ENCODE results near the gene OR1M1. TPM values are rescaled to one million over a fixed set of nuclear protein-coding genes. Genes with fewer than 3 reads are reported as not detected.

Gene OR1M1
- total and polyA plus RNA-seq, 7 donors, result not detected

- no peaks in the 10 kb centered on the region for H3K9me3 ChIP-seq
- H3K4me1 ChIP-seq, result no peaks in the 10 kb centered on the region
- H3K4me3 ChIP-seq, result no peak within 1 kb of the TSS
- ATAC-seq (no peak), DNase-seq (no peak)
- H3K27ac ChIP-seq, result no peak within 1 kb of the TSS
- H3K27me3 ChIP-seq (ENCODE audit: insufficient read depth in 3 of 3, low read length in 2 of 3), result peaks cover 1 to 17% (median 5%) of the 10 kb centered on the region in 3 donors
- H3K36me3 ChIP-seq (ENCODE audit: insufficient read depth in 1 of 2, low read depth in 1 of 2), result no peaks in the 10 kb centered on the region
- intact Hi-C loops (cut with DNase I), result no loop called here
- no peak for TF ChIP-seq CTCF (IDR thresholded peaks at IDR 0.05)
- 73 to 88% (median 80%) methylated on average over 1 of the region's 1 CpG for WGBS, 3 donors
Measured at GRCh38 chr19:9126900-9127405, 40.1 kb downstream of the OR1M1 start, which contains the start of gene OR7G3. Gene OR7G3, minus strand, starts transcription at chr19:9126950. Its CDS starts 0 bp downstream, at chr19:9126950.

- WGBS, 3 donors, result 71 to 79% (median 75%) methylated on average over 3 of the region's 3 CpGs
- intact Hi-C loops (cut with DNase I), result no loop called here
- ATAC-seq (no peak), DNase-seq (no peak)
- no peaks in the 10 kb centered on the region for H3K4me1 ChIP-seq
- no peak for TF ChIP-seq CTCF (IDR thresholded peaks at IDR 0.05)
- no peak overlapping the region for H3K27ac ChIP-seq
- peaks cover 1 to 16% (median 5%) of the 10 kb centered on the region in 3 donors for H3K27me3 ChIP-seq (ENCODE audit: insufficient read depth in 3 of 3, low read length in 2 of 3)
- H3K4me3 ChIP-seq, result no peak overlapping the region
- no peaks in the 10 kb centered on the region for H3K9me3 ChIP-seq
- H3K36me3 ChIP-seq (ENCODE audit: insufficient read depth in 1 of 2, low read depth in 1 of 2), result no peaks in the 10 kb centered on the region
Measured at GRCh38 chr19:9128171-9128570, 41.3 kb downstream of the OR1M1 start.

GRCh38 chr19:9130965-9131364, 44.1 kb downstream of the OR1M1 start:
- WGBS, 3 donors, result 41 to 65% (median 49%) methylated on average over 1 of the region's 1 CpG
- H3K4me1 ChIP-seq, result no peaks in the 10 kb centered on the region
- peaks cover under 1 to 16% (median 5%) of the 10 kb centered on the region in 3 donors for H3K27me3 ChIP-seq (ENCODE audit: insufficient read depth in 3 of 3, low read length in 2 of 3)
- no peaks in the 10 kb centered on the region for H3K9me3 ChIP-seq
- H3K36me3 ChIP-seq (ENCODE audit: insufficient read depth in 1 of 2, low read depth in 1 of 2), result no peaks in the 10 kb centered on the region
- H3K27ac ChIP-seq, result no peak overlapping the region
- no peak for TF ChIP-seq CTCF (IDR thresholded peaks at IDR 0.05)
- no peak for DNase-seq
- intact Hi-C loops (cut with DNase I), result loop anchor here in 1 of 2 donors (10.0 kb wide), 1 partner anchor 454 kb away; the partner anchor contains the start of gene ZNF121
- H3K4me3 ChIP-seq, result no peak overlapping the region
- no peak for ATAC-seq

GRCh38 chr19:9132422-9132821, 45.6 kb downstream of the OR1M1 start:
- Histone ChIP-seq H3K27ac (no peak overlapping the region), H3K36me3 (ENCODE audit: insufficient read depth in 1 of 2, low read depth in 1 of 2) (no peaks in the 10 kb centered on the region), H3K4me1 (no peaks in the 10 kb centered on the region), H3K4me3 (no peak overlapping the region), H3K9me3 (no peaks in the 10 kb centered on the region), H3K27me3 (ENCODE audit: insufficient read depth in 3 of 3, low read length in 2 of 3) (peaks cover 0 to 16% (median 4%) of the 10 kb centered on the region in 3 donors)
- TF ChIP-seq CTCF (IDR thresholded peaks at IDR 0.05), result no peak
- DNase-seq, result no peak
- intact Hi-C loops (cut with DNase I), result loop anchor here in 1 of 2 donors (10.0 kb wide), 1 partner anchor 452 kb away; the partner anchor contains the start of gene ZNF121
- 50 to 53% (median 52%) methylated on average over 5 of the region's 5 CpGs for WGBS, 3 donors
- ATAC-seq, result no peak
